Epidermal melanocyte (primary cell): ENCODE data around the gene SLFN12L.
"Not testable (repeated sequence)": the region's sequence is repeated elsewhere in the genome, so short reads cannot be mapped to it uniquely, and the experiment has no call there.

Source experiments
- DNase-seq: peaks from one replicate; pipeline ENCODE4 v3.0.0; 2011; ENCODE audit warnings: low spot score; ENCODE audit not compliant: insufficient read length

SLFN12L gene

GRCh38 chr17:35537601-35538141 is at the start of gene SLFN12L:
SLFN12L (minus strand) TSS chr17:35537678; CDS start chr17:35522364, 15,314 bp downstream.
- DNase-seq = no peak

DNA sequence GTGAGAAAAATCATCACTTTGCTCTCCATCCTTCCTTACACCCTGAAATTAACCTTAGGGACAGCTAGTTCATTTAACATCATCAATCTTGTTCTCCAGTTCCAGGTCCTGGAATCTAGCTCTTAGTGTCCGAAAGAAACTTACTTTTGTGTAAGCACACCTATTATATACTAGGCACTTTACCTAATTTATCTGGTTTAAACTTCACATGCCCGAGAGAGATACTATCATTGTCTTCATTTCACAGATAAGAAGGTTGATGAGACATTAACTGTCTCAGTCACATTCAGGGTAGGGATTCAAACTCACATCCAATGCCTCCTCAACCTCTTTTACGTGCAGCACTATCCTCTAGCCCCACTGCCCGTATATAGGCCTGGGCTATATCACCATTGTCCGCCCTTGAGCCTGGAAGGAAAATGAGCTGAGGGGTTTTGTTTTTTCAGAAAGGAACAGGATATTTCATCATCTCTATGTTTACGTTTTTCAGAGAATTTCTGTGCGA is 49.1 kb upstream of the SLFN12L start:
- no peak for DNase-seq

DNA sequence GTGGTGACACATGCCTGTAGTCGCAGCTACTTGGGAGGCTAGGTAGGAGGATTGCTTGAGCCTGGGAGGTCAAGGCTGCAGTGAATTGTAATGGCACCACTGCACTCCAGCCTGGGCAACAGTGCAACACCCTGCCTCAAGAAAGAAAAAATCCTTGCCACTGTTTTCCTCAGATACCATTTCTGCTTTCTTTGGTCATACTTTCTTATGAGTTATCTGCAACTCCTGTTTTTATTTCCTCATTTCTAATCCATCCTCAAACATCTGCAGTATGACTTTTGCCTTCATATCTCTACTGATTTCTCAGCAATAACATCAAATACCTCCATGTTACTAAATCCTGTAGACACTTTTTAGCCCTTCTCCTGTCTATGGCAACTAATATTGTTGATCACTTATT is 46.6 kb upstream of the SLFN12L start:
- DNase-seq = no peak

DNA sequence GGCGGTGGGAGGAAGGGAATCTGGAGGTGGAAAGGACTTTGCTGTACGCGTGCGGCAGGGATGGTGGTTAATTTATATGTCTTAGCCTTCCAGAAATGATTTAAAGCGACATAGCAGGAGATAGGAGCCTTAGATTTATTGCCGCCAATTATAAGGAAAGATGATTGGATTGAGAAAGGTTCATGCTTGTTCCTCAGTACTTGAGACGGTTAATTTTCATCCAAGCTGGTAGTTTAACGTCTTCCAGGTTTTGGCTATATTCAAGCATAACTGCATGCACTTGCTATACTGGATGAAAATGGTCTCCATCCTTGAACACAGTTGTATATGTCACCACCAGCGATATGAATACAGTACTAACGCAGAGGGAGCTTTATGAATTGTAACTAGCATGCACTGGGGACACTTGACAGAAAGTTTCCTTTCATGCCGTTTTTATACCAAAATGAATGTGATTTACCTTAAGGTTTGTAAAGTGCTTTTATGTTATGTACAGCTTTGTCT is 41.5 kb upstream of the SLFN12L start:
- DNase-seq = no peak

DNA sequence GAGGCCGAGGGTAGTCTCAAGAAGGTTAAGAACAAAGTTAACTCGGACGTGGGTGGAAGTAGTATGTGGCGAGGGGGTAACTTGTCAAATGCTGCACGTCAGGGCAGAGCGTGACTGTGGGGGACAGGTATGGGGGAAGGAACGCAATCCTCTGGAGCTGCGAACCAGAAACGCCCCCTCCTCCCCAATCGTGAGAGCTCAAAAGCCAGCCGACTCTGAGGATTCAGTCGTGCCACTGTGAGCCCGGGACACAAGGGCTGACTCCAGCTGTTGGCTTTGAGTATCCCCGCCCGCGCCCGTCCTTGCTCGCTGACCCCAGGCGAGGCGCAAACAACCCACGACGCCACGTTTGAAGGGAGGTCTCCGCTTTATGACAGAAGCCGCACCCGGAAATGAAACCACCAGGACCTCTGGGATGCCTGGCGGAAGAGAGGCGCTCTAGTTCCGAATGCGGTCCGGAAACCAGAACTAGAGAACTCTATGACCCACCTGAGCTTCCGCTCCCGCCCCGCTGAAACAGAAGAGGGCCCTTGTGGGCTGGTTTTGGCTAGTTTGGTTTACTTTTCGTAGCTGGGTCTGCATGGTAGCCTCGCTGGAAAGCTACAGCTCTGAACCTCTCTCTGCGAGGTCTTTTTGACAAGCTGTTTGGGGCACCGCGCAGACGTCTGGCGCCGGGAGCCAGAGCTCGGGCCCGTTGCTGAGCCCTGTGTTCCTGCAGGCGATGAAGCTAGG is 40.9 kb upstream of the SLFN12L start, which contains the start of gene PEX12:
Gene PEX12, minus strand, starts transcription at position 375 of the 732 bp plus-strand sequence. CDS start 550 bp downstream, outside the sequence.
- DNase-seq = peak; percentile 73

- DNase-seq = no peak
These were observed 40.3 kb upstream of the SLFN12L start for GRCh38 chr17:35577830-35578196.

DNA sequence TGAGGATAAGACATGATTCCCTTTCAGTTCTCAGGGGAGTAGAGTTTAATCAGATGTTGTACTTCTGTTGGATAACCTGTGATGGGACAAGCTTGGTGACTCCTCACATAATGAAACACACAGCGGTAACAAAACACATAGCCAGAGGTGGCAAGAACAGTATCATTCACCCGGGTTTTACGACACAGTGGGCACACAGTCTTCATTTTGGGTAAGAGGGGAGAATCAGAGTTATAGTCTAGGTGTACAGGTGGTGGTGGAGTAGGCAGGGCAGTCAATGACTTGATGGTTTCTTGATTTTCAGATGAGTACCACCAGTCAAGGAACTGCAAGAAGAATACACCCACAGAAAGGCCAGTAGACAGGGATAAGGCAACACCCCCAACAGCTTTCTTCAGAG is 38.3 kb upstream of the SLFN12L start:
- no peak for DNase-seq

GRCh38 chr17:35569405-35569804 is 31.9 kb upstream of the SLFN12L start:
- no peak for DNase-seq

DNA sequence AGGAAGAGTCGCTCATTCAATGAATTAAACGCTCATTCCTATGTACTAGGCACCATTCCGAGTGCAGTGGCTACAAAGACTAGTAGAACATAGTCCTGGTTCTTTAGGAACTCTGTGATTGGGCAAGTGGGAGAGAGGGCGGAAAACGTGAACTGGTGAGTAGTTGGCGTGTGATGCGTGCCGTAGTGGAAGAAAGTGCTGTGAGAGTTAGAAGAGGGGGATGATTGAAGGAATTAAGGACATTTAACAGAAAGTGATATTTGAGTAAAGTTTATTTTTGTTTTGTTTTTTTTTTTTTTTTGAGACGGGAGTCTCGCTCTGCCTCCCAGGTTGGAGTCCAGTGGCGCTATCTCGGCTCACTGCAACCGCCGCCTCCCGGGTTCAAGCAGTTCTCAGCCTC is 31.1 kb upstream of the SLFN12L start:
- DNase-seq = no peak

- no peak for DNase-seq
These were observed 29.5 kb upstream of the SLFN12L start for GRCh38 chr17:35566968-35567367.

GRCh38 chr17:35563181-35563580 is 25.7 kb upstream of the SLFN12L start:
- DNase-seq = not testable (repeated sequence)

DNA sequence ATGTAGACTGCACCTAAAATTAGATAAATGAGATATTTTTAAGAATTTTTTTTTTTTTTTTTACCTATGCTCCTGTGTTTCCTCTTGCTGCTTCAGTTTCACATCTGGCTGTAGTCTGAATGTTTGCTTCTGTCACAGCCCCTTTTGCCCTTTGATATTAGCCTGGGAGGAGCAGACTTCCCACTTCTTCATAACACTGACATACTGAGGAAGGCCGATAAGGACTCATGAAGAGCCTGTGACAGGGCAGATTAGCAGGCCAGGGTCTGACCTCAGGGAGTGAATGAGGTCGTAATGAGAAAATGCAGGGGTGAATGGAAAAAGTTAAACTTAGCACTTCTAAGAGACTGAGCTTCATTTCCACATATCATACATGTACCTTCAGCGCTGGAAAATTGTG is 23.2 kb upstream of the SLFN12L start, which contains the start of gene SLFN14:
Gene SLFN14, minus strand, starts transcription at position 117 of the 400 bp plus-strand sequence. CDS start 2,757 bp downstream, outside the sequence.
- no peak for DNase-seq

GRCh38 chr17:35559495-35560210 is 22.2 kb upstream of the SLFN12L start:
- no peak for DNase-seq

GRCh38 chr17:35557353-35557752 is 19.9 kb upstream of the SLFN12L start:
- DNase-seq = no peak

GRCh38 chr17:35555691-35556090 is 18.2 kb upstream of the SLFN12L start:
- DNase-seq = no peak

- no peak for DNase-seq
These were observed 17.2 kb upstream of the SLFN12L start for GRCh38 chr17:35554668-35555067.

GRCh38 chr17:35553310-35553709 is 15.8 kb upstream of the SLFN12L start:
- DNase-seq = no peak

- no peak for DNase-seq
These were observed 11.5 kb upstream of the SLFN12L start for GRCh38 chr17:35548978-35549377.

DNA sequence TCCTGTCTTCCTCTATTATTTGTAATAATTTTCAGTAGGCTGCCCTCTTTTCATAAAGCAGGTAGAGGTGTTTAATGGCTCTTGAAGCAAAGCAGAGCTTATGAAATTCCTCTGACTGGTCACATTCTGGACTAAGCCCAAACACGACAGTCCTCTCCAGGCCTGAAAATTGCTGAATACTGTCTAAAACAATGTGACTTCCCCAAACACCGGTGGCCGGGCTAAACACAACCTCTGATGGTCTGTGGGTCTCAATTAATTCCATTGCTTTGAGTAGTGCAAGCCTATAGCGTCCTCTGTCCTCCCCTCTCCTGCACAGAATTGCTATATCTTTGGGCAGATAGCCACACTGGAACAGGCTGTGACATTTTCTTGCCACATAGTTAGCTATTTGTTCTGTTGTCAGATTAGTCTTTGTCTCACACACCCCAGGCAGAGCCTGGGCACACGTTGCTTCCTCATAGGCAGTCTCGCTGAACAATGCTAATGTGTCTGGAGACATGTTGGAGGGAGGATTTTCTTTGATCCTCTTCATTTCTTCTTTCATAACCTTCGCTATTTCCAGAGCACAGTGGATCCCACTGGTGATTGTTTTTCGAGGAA is 10.8 kb upstream of the SLFN12L start:
- no peak for DNase-seq

GRCh38 chr17:35546487-35546886 is 9.0 kb upstream of the SLFN12L start:
- no peak for DNase-seq

GRCh38 chr17:35545150-35545549 is 7.7 kb upstream of the SLFN12L start:
- DNase-seq = no peak

- no peak for DNase-seq
These were observed 6.4 kb upstream of the SLFN12L start for GRCh38 chr17:35543856-35544255.
